Loucy (cell line): Measurements from ENCODE around the gene SACS.

Experiments used
- EZH2phosphoT487 ChIP-seq: fragments of 200-600 bp; IDR thresholded peaks from 2 replicates; pipeline ENCODE4 v1.6.1; 2018; ENCODE audit warnings: antibody characterized with exemption, mild to moderate bottlenecking, moderate library complexity, borderline replicate concordance
- TF ChIP-seq, protein P1 (sequence below): fragments of 200-600 bp; sonication (generic); conservative IDR thresholded peaks from 2 replicates; pipeline ENCODE4 v1.5.1; 2014; ENCODE audit warnings: mild to moderate bottlenecking, antibody characterized with exemption, low read length

DNA sequence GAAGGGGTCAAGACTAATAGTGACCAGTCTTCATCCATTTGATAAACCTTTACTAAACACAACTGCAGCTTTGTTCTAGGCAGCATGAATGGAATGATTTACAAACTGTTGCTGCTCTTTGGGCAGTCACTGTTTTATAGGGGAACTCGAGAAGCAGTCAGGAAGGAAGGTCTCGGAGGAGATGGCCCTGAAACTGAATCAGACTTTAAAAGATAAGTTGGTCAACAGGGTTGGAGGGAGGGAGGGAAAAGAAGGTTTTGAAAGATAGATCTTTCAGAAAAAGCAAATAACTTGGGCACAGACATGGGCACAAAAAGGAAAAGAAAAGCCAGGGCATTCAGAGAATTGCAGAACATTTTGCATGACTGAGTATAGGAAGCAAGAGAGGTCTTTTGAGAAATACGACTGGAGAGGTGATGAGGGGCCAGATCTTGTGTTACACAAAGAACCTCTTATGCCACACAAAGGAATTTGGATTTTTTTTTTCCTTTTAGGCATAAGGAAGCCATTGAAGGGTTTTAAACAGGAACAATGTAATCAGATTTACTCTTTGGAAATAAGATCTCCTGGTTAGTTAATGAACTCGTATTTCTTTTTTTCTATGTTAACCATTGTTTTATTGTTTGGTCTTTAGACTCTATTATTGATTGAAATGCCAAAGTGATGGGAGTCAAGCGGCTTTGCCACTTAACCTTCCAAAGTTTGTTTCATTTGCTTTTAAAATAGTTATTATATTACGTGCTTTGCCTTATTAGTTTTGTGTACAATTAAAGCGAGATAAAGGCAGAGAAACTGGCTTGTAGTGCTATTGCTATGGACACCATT lies 37.5 kb upstream of the SACS start:
- TF ChIP-seq, protein P1, sequence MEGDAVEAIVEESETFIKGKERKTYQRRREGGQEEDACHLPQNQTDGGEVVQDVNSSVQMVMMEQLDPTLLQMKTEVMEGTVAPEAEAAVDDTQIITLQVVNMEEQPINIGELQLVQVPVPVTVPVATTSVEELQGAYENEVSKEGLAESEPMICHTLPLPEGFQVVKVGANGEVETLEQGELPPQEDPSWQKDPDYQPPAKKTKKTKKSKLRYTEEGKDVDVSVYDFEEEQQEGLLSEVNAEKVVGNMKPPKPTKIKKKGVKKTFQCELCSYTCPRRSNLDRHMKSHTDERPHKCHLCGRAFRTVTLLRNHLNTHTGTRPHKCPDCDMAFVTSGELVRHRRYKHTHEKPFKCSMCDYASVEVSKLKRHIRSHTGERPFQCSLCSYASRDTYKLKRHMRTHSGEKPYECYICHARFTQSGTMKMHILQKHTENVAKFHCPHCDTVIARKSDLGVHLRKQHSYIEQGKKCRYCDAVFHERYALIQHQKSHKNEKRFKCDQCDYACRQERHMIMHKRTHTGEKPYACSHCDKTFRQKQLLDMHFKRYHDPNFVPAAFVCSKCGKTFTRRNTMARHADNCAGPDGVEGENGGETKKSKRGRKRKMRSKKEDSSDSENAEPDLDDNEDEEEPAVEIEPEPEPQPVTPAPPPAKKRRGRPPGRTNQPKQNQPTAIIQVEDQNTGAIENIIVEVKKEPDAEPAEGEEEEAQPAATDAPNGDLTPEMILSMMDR: no peak
- TF ChIP-seq EZH2phosphoT487: no peak
